T-helper 1 cell treated with Interleukin-12 subunit alpha and Interleukin-12 subunit beta and Interleukin-4 antibody, amounts not matched to agents 30 ng/mL and 1 ng/mL, for 36 hours (primary cell): ENCODE results near the gene CYTIP. TPM values are rescaled to one million over a fixed set of nuclear protein-coding genes. Genes with fewer than 3 reads are reported as not detected.
"Not testable (repeated sequence)": the region's sequence is repeated elsewhere in the genome, so short reads cannot be mapped to it uniquely, and the experiment has no call there.

Experiments used
- intact Hi-C: fragments of 100-400 bp; cut with micrococcal nuclease; formaldehyde crosslinking; loops from one replicate; pipeline ENCODE4 v1.15.1; 2024
- total RNA-seq: library from RNA; stranded (reverse); gene quantifications from 2 replicates; pipeline ENCODE4 v1.2.3, GENCODE V29; 2022

The CYTIP gene
- total RNA-seq, 1 donor from 2014 or later, result 484 TPM

- intact Hi-C loops, result no loop called here
These were observed 55.1 kb downstream of the CYTIP start for GRCh38 chr2:157388827-157389226.

GRCh38 chr2:157386747-157387146 is 57.1 kb downstream of the CYTIP start:
- intact Hi-C loops, result no loop called here

GRCh38 chr2:157386247-157386646 is 57.6 kb downstream of the CYTIP start:
- intact Hi-C loops, result no loop called here

GRCh38 chr2:157377861-157378260 is 66.0 kb downstream of the CYTIP start:
- intact Hi-C loops, result no loop called here

GRCh38 chr2:157376041-157376440 is 67.8 kb downstream of the CYTIP start:
- intact Hi-C loops, result no loop called here

- intact Hi-C loops, result no loop called here
These were observed 68.5 kb downstream of the CYTIP start for GRCh38 chr2:157375384-157375783.

- intact Hi-C loops, result not testable (repeated sequence)
These were observed 75.4 kb downstream of the CYTIP start for GRCh38 chr2:157368508-157368907.

- intact Hi-C loops, result no loop called here
These were observed 76.2 kb downstream of the CYTIP start for GRCh38 chr2:157367704-157368103.

Other genes with a start within 250 kb of the CYTIP start
- gene GALNT5, start 186.4 kb downstream of the CYTIP start, total RNA-seq, result not detected in 2 replicates
- 5.2 and 5.8 TPM in 2 replicates for gene ERMN, start 118.3 kb downstream of the CYTIP start, total RNA-seq
- 1.8 and 1.9 TPM in 2 replicates for gene ACVR1C, start 184.8 kb upstream of the CYTIP start, total RNA-seq